GM06990 (cell line): Measurements from ENCODE around the gene HK2.
"Not testable (repeated sequence)": the region's sequence is repeated elsewhere in the genome, so short reads cannot be mapped to it uniquely, and the experiment has no call there.

Source experiments
- DNase-seq: peaks from one replicate; pipeline ENCODE4 v3.0.0-alpha.2; 2011; ENCODE audit not compliant: insufficient read length; ENCODE audit errors: extremely low read depth
- H3K27me3 ChIP-seq: replicated peaks from 2 replicates; pipeline ENCODE4 v1.6.0; 2011; ENCODE audit warnings: low read length; ENCODE audit not compliant: control insufficient read depth, insufficient read depth
- H3K36me3 ChIP-seq: 2 replicates; pipeline ENCODE4 v1.5.1; 2011; ENCODE audit warnings: low read length; ENCODE audit not compliant: control insufficient read depth, insufficient read depth
- H3K4me3 ChIP-seq: replicated peaks from 2 replicates; pipeline ENCODE4 v1.5.1; 2011; ENCODE audit warnings: low read depth, mild to moderate bottlenecking, control low read depth, low read length
- TF ChIP-seq, protein P1 (sequence below): IDR thresholded peaks from 2 replicates; pipeline ENCODE4 v1.5.1; 2011; ENCODE audit warnings: low read length, control low read depth, mild to moderate bottlenecking, inconsistent platforms; ENCODE audit not compliant: insufficient read depth, poor library complexity, severe bottlenecking

The HK2 gene

DNA sequence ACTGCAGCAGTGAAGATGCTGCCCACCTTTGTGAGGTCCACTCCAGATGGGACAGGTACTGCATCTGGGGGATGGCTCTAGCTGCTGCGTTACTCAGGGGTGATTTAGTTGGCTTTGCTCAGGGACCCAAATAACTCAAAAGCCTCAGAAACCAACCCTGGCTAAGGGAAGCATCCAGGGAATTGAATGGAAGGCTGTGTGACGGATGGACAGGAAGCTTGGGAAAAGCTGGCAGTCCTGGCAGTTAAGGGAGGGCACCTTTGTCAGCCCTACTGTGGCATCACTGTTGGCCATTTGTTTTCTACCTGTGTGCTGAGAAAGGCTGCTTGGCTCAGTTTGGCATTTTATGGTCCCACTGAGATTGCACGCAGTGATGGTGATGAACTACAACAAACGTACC is 20.5 kb downstream of the HK2 start:
- Histone ChIP-seq H3K36me3 (peaks cover 12% of the 10 kb centered on the region), H3K4me3 (no peak overlapping the region), H3K27me3 (no peaks in the 10 kb centered on the region)
- no peak for DNase-seq
- TF ChIP-seq, protein P1, sequence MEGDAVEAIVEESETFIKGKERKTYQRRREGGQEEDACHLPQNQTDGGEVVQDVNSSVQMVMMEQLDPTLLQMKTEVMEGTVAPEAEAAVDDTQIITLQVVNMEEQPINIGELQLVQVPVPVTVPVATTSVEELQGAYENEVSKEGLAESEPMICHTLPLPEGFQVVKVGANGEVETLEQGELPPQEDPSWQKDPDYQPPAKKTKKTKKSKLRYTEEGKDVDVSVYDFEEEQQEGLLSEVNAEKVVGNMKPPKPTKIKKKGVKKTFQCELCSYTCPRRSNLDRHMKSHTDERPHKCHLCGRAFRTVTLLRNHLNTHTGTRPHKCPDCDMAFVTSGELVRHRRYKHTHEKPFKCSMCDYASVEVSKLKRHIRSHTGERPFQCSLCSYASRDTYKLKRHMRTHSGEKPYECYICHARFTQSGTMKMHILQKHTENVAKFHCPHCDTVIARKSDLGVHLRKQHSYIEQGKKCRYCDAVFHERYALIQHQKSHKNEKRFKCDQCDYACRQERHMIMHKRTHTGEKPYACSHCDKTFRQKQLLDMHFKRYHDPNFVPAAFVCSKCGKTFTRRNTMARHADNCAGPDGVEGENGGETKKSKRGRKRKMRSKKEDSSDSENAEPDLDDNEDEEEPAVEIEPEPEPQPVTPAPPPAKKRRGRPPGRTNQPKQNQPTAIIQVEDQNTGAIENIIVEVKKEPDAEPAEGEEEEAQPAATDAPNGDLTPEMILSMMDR: no peak

DNA sequence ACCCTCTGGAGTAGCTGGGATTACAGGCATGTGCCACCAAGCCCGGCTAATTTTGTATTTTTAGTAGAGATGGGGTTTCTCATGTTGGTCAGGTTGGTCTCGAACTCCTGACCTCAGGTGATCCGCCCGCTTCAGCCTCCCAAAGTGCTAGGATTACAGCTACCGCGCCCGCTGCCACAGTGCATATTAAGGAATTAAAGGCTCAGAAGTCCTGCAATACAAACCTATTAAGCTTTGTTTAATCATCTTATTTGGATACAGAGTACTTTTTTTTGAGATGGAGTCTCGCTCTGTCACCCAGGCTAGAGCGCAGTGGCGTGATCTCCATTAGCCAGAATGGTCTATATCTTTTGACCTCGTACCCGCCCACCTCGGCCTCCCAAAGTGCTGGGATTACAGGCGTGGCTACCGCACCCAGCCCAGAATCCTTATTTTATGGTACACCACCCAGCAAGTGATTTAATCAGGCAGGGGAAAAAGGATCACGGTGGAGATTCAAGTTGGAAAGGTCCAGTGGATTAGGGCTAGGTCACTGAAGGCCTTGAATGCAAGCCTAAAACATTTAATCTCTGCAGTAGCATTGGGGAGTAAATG is 21.3 kb downstream of the HK2 start:
- H3K4me3 ChIP-seq, DNase-seq, H3K27me3 ChIP-seq: not testable (repeated sequence)
- peaks cover 12% of the 10 kb centered on the region for H3K36me3 ChIP-seq

DNA sequence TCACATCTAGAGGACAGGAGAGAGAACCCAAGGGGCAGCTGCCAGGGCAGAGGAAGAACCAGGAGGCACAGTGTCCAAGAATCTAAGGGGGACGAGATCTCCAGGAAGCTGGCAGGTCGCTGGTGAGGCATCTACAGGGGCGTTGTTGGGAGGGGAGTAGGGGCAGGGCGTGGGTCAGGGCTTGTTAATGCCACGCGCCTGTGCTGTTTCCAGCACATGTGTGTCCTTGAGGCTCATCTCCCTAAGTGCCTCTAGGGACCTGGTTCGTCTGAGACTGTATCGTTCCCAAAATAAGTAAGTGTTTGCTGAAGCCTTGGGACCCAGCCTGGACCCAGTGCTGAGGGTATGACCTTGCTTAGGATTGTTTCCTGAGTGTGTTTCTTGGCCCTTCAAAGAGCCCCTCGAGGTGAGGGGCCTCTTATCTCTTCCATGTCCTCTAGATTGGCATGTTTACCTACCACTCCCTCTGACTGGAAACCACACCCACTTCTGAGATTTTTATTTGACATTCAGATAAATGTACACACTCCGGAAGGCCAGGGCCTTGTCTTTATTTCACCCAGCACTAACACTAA is 22.2 kb downstream of the HK2 start:
- H3K36me3 ChIP-seq: peaks cover 12% of the 10 kb centered on the region
- no peak for DNase-seq
- TF ChIP-seq, protein P1: no peak

DNA sequence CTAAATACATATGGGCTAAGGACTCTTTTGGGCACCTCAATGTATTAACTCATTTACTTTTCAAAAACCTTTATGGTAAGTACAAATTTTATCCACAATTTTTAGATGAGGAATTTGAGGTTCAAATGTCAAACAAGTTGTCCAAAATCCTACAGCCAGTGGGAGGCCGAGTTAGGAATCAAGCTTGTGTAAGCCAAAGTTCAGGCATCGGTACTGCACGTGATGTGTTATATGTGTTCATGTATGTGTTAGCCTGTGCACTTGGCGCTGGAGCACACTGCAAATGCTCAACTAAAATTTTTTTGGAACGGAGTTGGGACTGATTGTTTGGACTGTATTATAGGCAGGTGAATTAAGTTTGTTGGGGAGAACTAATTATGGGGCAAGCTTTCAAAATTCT is 22.7 kb downstream of the HK2 start:
- TF ChIP-seq, protein P1: no peak
- Histone ChIP-seq H3K27me3 (no peaks in the 10 kb centered on the region), H3K4me3 (no peak overlapping the region), H3K36me3 (peaks cover 12% of the 10 kb centered on the region)
- no peak for DNase-seq

More for the DNA sequence above, 22.2 kb downstream of the HK2 start:
- Histone ChIP-seq H3K27me3 (no peaks in the 10 kb centered on the region), H3K4me3 (no peak overlapping the region)

DNA sequence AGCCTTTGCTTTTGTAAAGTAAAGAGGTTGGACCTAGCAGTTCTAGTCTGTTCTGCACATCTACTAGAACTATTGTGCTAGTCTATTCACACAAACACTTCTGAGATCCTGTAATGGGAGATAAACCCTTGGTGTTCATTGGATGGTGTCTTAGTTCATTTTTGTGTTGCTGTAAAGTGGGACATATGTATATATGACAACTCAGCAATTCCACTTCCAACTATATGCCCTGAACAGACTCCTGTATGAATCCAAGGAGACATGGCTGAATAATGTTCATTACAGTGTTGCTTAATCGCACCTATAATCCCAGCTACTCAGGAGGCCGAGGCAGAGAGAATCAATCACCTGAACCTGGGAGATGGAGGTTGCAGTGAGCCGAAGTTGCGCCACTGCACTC is 23.3 kb downstream of the HK2 start:
- DNase-seq: no peak
- TF ChIP-seq, protein P1: no peak
- H3K27me3 ChIP-seq: no peaks in the 10 kb centered on the region
- H3K4me3 ChIP-seq: no peak overlapping the region
- H3K36me3 ChIP-seq: peaks cover 10% of the 10 kb centered on the region

DNA sequence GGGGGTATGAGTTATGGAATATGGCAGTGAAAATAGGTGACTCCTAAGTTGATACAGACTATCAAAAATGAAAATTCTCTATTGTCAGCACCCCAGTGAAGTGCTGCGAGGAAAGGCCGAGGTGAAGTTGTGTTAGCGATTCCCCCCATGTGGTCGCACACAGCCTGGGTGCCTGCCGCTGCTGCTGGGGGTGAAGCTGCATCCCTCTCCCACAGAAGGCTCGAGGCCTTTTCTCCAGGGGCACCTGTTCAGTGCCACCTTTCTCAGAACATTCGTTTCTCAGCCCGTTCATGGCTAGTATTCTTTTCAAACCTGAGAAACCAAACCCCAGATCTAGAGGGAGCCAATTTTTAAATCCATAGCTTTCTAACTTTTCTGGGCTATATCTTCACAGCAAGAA is 23.8 kb downstream of the HK2 start:
- Histone ChIP-seq H3K4me3 (no peak overlapping the region), H3K27me3 (no peaks in the 10 kb centered on the region), H3K36me3 (peaks cover 9% of the 10 kb centered on the region)
- DNase-seq: no peak
- TF ChIP-seq, protein P1: no peak
